ENCODE measurements around the gene NEK2.

Gene NEK2

GRCh38 chr1:211612786-211613107, 62.7 kb downstream of the NEK2 start:
- Histone ChIP-seq H3K9ac (ENCODE audit: low read length) (no peak overlapping the region), H3K4me3 (ENCODE audit: low read length) (no peak overlapping the region), H3K27ac (ENCODE audit: low read length) (no peak overlapping the region)

More at GRCh38 chr1:211612786-211613107, 62.7 kb downstream of the NEK2 start:
- Histone ChIP-seq H3K9me3 (ENCODE audit: control insufficient read depth, low read depth, low read length) (no peaks in the 10 kb centered on the region), H3K27me3 (ENCODE audit: control insufficient read depth, insufficient read depth, low read length) (no peaks in the 10 kb centered on the region), H3K4me1 (ENCODE audit: control insufficient read depth, low read depth, low read length) (no peaks in the 10 kb centered on the region), H3K36me3 (ENCODE audit: control insufficient read depth, low read depth, low read length) (no peaks in the 10 kb centered on the region)
